Osteoblast (primary cell): ENCODE results near the gene LZTS2. TPM values are rescaled to one million over a fixed set of nuclear protein-coding genes. Genes with fewer than 3 reads are reported as not detected.

Source experiments
- DNase-seq: peaks from one replicate; pipeline ENCODE4 v3.0.0; 2011; ENCODE audit warnings: low spot score, mixed read lengths; ENCODE audit not compliant: insufficient read length; ENCODE audit errors: missing footprints
- H2AFZ ChIP-seq: 2 replicates; pipeline ENCODE4 v1.6.0; 2011; ENCODE audit warnings: mild to moderate bottlenecking, low read length
- H3K27ac ChIP-seq: 2 replicates; pipeline ENCODE4 v1.5.1; 2011; ENCODE audit warnings: mild to moderate bottlenecking, low read depth, low read length, moderate library complexity
- H3K27me3 ChIP-seq: 2 replicates; pipeline ENCODE4 v1.6.0; 2012; ENCODE audit warnings: mild to moderate bottlenecking, control low read depth, inconsistent platforms, low read length, moderate library complexity; ENCODE audit not compliant: insufficient read depth
- H3K36me3 ChIP-seq: 2 replicates; pipeline ENCODE4 v1.5.1; 2011; ENCODE audit warnings: mild to moderate bottlenecking, low read length, control low read depth, moderate library complexity; ENCODE audit not compliant: insufficient read depth
- H3K4me1 ChIP-seq: 2 replicates; pipeline ENCODE4 v1.5.1; 2011; ENCODE audit warnings: mild to moderate bottlenecking, low read length, control low read depth, moderate library complexity; ENCODE audit not compliant: insufficient read depth
- H3K4me2 ChIP-seq: 2 replicates; pipeline ENCODE4 v1.6.0; 2011; ENCODE audit warnings: mild to moderate bottlenecking, low read length; ENCODE audit not compliant: insufficient read depth
- H3K4me3 ChIP-seq: fragments of 200-600 bp; sonication (generic); 3 replicates; pipeline ENCODE4 v1.5.1; 2012; ENCODE audit warnings: mild to moderate bottlenecking, low read length, inconsistent platforms; ENCODE audit not compliant: insufficient read depth
- H3K79me2 ChIP-seq: 2 replicates; pipeline ENCODE4 v1.6.0; 2012; ENCODE audit warnings: mild to moderate bottlenecking, low read length, control low read depth, inconsistent platforms; ENCODE audit not compliant: insufficient read depth
- H3K9me3 ChIP-seq: 2 replicates; pipeline ENCODE4 v1.5.1; 2011; ENCODE audit warnings: low read depth, low read length, control low read depth
- H4K20me1 ChIP-seq: 2 replicates; pipeline ENCODE4 v1.6.0; 2012; ENCODE audit warnings: mild to moderate bottlenecking, low read length, control low read depth; ENCODE audit not compliant: insufficient read depth
- CTCF ChIP-seq: IDR thresholded peaks from 2 replicates; pipeline ENCODE4 v1.5.1; 2011; ENCODE audit warnings: mild to moderate bottlenecking, low read depth, low read length, moderate library complexity; ENCODE audit errors: extremely low read depth
- total RNA-seq: library from RNA; depleted of rRNA; stranded (reverse); fragments of >200 nt; gene quantifications from 2 replicates; pipeline ENCODE4 v1.2.3, GENCODE V29; 2012

Gene LZTS2
- total RNA-seq, 1 donor = 127 TPM

- Histone ChIP-seq H3K27ac (no peak overlapping the region), H4K20me1 (peaks cover 6% of the 10 kb centered on the region), H3K9me3 (no peaks in the 10 kb centered on the region), H3K4me3 (no peak overlapping the region), H3K27me3 (peaks cover 24% of the 10 kb centered on the region), H3K4me1 (peaks cover 26% of the 10 kb centered on the region), H3K4me2 (no peak overlapping the region), H2AFZ (no peak overlapping the region), H3K36me3 (peaks cover 15% of the 10 kb centered on the region), H3K79me2 (no peaks in the 10 kb centered on the region)
- no peak for DNase-seq
- TF ChIP-seq CTCF = no peak
Observed at GRCh38 chr10:101044117-101044516, 44.5 kb downstream of the LZTS2 start.

- Histone ChIP-seq H3K36me3 (peaks cover 5% of the 10 kb centered on the region), H3K4me1 (peaks cover 28% of the 10 kb centered on the region), H3K9me3 (no peaks in the 10 kb centered on the region), H3K79me2 (no peaks in the 10 kb centered on the region), H2AFZ (peak overlapping the region; percentile 52), H3K4me3 (peak overlapping the region; percentile 26), H3K27ac (no peak overlapping the region), H3K27me3 (peaks cover 38% of the 10 kb centered on the region), H4K20me1 (no peaks in the 10 kb centered on the region), H3K4me2 (peak overlapping the region; percentile 50)
- no peak for TF ChIP-seq CTCF
- DNase-seq = peak; percentile 72
Observed at GRCh38 chr10:101046332-101047238, 47.0 kb downstream of the LZTS2 start.

GRCh38 chr10:101047268-101047667 lies 47.7 kb downstream of the LZTS2 start:
- Histone ChIP-seq H4K20me1 (no peaks in the 10 kb centered on the region), H3K36me3 (no peaks in the 10 kb centered on the region), H3K27me3 (peaks cover 38% of the 10 kb centered on the region), H3K4me1 (peaks cover 31% of the 10 kb centered on the region), H3K4me3 (peak overlapping the region; percentile 26), H3K9me3 (no peaks in the 10 kb centered on the region), H3K79me2 (no peaks in the 10 kb centered on the region), H2AFZ (no peak overlapping the region), H3K4me2 (peak overlapping the region; percentile 50), H3K27ac (no peak overlapping the region)
- TF ChIP-seq CTCF = no peak
- DNase-seq = peak; percentile 85
